GM10266 (cell line): Measurements from ENCODE around the gene IMPDH2.

Experiments used
- DNase-seq: peaks from one replicate; pipeline ENCODE4 v3.0.0; 2012; ENCODE audit errors: extremely low spot score
- TF ChIP-seq, protein P1 (sequence below): IDR thresholded peaks from 2 replicates; pipeline ENCODE4 v1.5.1; 2012; ENCODE audit warnings: mild to moderate bottlenecking, low read depth; ENCODE audit not compliant: control insufficient read depth, insufficient read depth; ENCODE audit errors: missing control alignments

The IMPDH2 gene

DNA sequence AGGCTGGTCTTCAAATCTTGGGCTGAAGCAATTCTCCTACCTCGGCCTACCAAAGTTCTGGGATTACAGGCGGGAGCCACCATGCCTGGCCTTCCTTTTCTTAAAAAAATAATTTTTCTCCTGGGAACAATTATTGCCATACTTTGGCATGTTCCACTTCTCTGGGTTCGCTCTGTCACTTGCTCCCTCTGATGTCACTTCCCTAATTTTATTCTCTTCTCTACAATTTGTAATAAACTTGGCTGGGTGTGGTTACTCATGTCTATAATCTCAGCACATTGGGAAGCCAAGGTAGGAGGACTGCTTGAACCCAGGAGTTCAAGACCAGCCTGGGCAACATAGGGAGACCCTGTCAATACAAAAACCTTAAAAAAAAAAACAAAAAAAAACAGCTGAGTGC is 6.1 kb upstream of the IMPDH2 start:
- DNase-seq: no peak

DNA sequence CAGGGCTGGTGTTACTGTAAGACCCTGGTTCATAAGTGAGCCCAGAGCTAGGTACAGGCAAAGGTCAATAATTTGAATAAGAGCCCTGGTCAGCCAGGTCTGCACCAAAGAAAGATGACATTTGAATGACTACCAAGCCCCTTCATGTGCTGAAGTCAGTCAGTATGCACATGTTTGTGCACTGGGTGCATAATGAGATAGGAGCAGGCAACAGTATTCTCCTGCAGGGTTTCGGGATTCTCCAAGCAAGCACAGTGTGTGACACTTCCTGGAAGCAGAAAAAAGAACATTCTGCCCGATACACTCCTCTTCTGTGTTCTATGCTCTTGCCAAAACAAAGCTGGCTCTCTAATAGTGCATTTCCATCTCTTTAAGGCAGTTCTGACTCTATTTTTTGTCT is 5.5 kb upstream of the IMPDH2 start:
- no peak for DNase-seq
- TF ChIP-seq, protein P1, sequence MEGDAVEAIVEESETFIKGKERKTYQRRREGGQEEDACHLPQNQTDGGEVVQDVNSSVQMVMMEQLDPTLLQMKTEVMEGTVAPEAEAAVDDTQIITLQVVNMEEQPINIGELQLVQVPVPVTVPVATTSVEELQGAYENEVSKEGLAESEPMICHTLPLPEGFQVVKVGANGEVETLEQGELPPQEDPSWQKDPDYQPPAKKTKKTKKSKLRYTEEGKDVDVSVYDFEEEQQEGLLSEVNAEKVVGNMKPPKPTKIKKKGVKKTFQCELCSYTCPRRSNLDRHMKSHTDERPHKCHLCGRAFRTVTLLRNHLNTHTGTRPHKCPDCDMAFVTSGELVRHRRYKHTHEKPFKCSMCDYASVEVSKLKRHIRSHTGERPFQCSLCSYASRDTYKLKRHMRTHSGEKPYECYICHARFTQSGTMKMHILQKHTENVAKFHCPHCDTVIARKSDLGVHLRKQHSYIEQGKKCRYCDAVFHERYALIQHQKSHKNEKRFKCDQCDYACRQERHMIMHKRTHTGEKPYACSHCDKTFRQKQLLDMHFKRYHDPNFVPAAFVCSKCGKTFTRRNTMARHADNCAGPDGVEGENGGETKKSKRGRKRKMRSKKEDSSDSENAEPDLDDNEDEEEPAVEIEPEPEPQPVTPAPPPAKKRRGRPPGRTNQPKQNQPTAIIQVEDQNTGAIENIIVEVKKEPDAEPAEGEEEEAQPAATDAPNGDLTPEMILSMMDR: no peak

More for the DNA sequence above, 6.1 kb upstream of the IMPDH2 start:
- TF ChIP-seq, protein P1: no peak

DNA sequence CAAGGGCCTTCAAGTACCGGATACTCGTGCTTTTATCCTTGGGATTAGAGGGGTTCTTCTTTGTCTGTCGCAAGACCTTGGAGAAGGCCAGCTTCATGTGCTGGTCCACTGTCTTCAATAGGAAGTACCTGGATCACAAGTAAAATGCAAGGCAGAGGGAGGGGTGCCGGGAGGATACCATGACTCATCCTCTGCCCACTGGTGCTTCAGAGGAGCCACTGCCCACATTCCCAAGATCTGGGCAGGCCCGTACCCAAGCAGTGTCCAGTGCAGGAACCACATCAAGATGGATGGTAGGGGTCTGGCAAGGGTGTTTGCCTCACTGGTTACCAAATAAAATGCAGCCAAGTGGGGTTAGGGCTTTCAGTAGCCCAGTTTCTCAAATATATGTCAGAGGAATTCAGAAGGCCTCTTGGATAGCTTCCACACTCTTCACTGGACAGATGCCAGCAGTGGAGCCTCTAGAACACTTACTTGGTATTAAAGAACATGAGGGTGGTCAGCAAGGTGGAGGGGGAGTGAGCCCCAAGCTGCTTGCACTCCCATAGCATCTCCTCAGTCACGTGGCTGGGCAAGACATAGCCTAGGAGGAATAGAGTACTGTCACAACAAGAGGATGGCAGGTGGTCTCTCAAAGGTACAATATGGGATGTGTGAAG is 3.6 kb upstream of the IMPDH2 start:
- TF ChIP-seq, protein P1: no peak
- no peak for DNase-seq

DNA sequence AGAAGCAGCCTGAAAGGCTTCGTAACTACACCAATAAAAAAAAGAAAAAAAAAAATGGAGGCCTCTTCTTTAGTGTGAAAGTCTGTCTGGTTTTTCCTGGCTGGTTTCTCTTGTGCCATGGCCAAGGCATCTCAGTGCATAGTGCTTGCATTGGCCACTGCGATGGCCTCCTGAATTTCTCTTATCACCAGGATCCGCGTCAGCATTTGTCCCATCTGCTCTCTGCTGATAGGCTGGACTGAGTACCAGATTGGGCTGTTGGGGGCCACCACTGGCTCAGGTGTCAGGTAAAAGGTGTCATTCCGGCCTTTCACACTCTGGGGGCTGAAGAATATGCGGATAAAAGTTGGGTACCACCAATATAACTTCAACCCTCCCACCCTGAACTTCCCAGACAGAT is 1.1 kb upstream of the IMPDH2 start:
- no peak for DNase-seq
- TF ChIP-seq, protein P1: no peak

DNA sequence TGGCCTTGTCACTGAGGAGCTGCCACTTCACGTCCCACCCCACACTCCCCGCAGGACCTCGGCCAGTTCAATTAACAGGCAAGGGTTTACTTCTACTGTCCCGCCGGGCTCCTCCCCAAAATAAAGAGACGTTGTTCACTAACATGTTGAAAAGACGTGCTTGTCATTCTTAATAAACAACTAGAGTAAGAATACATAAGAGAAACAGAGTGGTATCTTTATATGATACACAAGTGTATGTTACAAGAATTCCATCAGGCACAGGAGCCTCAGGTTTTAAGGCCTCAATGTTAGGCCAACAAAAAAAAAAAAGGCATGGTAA is 326 bp upstream of the IMPDH2 start:
- no peak for DNase-seq
- TF ChIP-seq, protein P1: no peak

DNA sequence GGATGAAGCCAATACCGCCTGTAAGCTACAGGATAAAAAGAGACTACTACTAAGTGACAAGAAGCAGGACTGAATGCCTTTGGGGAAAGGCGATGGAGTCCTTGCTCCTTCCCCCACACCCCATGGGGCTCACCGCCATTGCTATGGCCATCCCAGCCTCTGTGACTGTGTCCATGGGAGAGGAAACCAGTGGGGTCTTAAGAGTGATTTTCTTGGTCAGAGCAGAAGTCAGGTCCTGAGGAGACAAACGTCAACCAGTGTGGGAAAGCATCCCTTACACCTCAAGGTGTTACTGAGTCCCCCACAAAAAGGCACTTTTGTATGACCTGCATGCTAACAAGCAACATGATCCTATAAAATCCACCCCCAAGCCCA is 913 bp downstream of the IMPDH2 start:
- DNase-seq: no peak
- TF ChIP-seq, protein P1: no peak

DNA sequence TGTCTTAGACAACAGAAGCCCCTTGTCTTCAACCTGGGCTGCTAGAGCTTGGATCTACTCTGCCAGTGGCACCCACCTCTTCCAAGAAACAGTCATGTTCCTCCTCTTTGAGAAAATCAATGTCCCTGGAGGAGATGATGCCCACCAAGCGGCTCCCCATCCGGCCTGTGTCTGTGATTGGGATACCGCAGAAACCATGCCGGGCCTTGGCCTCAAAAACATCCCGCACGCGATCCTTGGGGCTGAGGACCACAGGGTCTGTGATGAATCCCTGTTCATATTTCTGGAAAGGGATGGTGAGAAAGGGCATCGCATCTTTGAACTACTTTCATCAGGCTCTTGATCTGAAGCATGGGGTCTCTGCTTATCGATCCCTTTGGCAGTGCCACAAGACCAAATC is 1.6 kb downstream of the IMPDH2 start:
- TF ChIP-seq, protein P1: no peak

More for the DNA sequence above, 1.6 kb downstream of the IMPDH2 start:
- DNase-seq: no peak
